Pancreas (tissue), 10 donors: Measurements from ENCODE around the gene CLASRP. TPM values are rescaled to one million over a fixed set of nuclear protein-coding genes. Genes with fewer than 3 reads are reported as not detected.

Experiments used
- ATAC-seq, 4 donors: fragments of 200-7000 bp; cut with Tn5 transposase; one replicate each; pipeline versions ENCODE4 v1.8.0 to v1.9.1; 2020; ENCODE audit warnings: mild to moderate bottlenecking in 4 of 4, moderate library complexity in 4 of 4
- DNase-seq, 6 donors: peaks; one replicate each; pipeline ENCODE4 v3.0.0-alpha.2; 2020
- FAIRE-seq: peaks from 2 replicates; lab custom pipeline; 2012; peaks lifted over from hg19 to GRCh38; lab: Jason Lieb, UNC
- H3K27ac ChIP-seq, 4 donors: fragments of 200-600 bp; sonication (generic); 1 replicate in 3 of 4; 2 replicates in 1 of 4; pipeline versions ENCODE4 v1.5.0 to v1.8.0; 2020
- H3K27me3 ChIP-seq, 4 donors: fragments of 200-600 bp; one replicate each; pipeline ENCODE4 v1.8.0; 2021
- H3K36me3 ChIP-seq, 3 donors: fragments of 200-600 bp; sonication (generic) in 1 of 3; one replicate each; pipeline versions ENCODE4 v1.5.0 to v1.8.0; 2020 to 2021
- H3K4me1 ChIP-seq, 3 donors: fragments of 200-600 bp; one replicate each; pipeline ENCODE4 v1.8.0; 2021
- H3K4me3 ChIP-seq, 4 donors: fragments of 200-600 bp; sonication (generic) in 2 of 4; one replicate each; pipeline versions ENCODE4 v1.5.0 to v1.8.0; 2020 to 2021
- H3K9me3 ChIP-seq, 4 donors: fragments of 200-600 bp; one replicate each; pipeline ENCODE4 v1.8.0; 2021
- CTCF ChIP-seq, 4 donors: fragments of 200-600 bp; sonication (generic) in 3 of 4; IDR thresholded peaks; one replicate each; pipeline versions ENCODE4 v1.5.0 to v1.8.0; 2021; ENCODE audit warnings: antibody characterized with exemption in 4 of 4
- WGBS, 2 donors: extraction: QIAGEN DNeasy Blood & Tissue Kit; methylation state at CpG; one replicate each; pipeline ENCODE4 v1.1.7; 2013; 5-methylcytosine and 5-hydroxymethylcytosine counted together
- intact Hi-C, 3 donors: fragments of 100-400 bp; cut with DNase I; formaldehyde crosslinking; loops; one replicate each; pipeline versions ENCODE4 v1.11.1 to v1.14.2; 2022
- polyA plus RNA-seq, 2 donors: library from polyadenylated mRNA; stranded (reverse); fragments of 200-250 nt; gene quantifications; one replicate each; pipeline ENCODE4 v1.2.3, GENCODE V29; 2013
- total RNA-seq, 6 donors: library from RNA; stranded (reverse); fragmentation: NEBNext Ultra II Directional in 4 of 6; extraction: Animal tissue kit (Norgen Biotek cat#: 25700) in 4 of 6; gene quantifications; one replicate each; pipeline versions ENCODE4 v1.2.1 to v1.2.4, GENCODE V29; 2021 to 2023
- donor health status: healthy with polysubstance abuse.
- donor health status: DM: no; HTN: no; CAD: no; lungs with moderate emphysema.
- donor health status: DM: no; HTN: no; CAD: no.
- donor health status: control.
- donor health status: control.
- donor health status: Bipolar disorder and iron deficiency.
- donor health status: DM: yes; HTN: yes; CAD: no.
- donor health status: DM: no; HTN: no; CAD: no.
- donor health status: DM: no; HTN: no; CAD: no.
- donor health status: DM: yes; HTN: yes; CAD: no.

CLASRP gene
- total and polyA plus RNA-seq, 8 donors = 34.8 to 244 (median 51.9) TPM

GRCh38 chr19:45098521-45099466 lies 59.9 kb downstream of the CLASRP start:
- H3K4me1 ChIP-seq = peaks cover 28 to 37% (median 32%) of the 10 kb centered on the region in 3 donors
- intact Hi-C loops = no loop called here
- ATAC-seq (peak in 3 of 4 donors; percentile 21 to 46 (median 34)), DNase-seq (no peak), FAIRE-seq (no peak)
- peak overlapping the region; percentile 24 to 78 (median 61) for H3K27ac ChIP-seq
- H3K27me3 ChIP-seq = no peaks in the 10 kb centered on the region
- no peaks in the 10 kb centered on the region for H3K9me3 ChIP-seq
- no peaks in the 10 kb centered on the region for H3K36me3 ChIP-seq
- H3K4me3 ChIP-seq = no peak overlapping the region
- no peak for TF ChIP-seq CTCF (IDR thresholded peaks at IDR 0.05)
- WGBS, 2 donors = 37 to 39% methylated on average over 15 of the region's 15 CpGs

- intact Hi-C loops = no loop called here
- TF ChIP-seq CTCF (IDR thresholded peaks at IDR 0.05) = no peak
- H3K27ac ChIP-seq = peak overlapping the region; percentile 24 to 78 (median 61)
- H3K27me3 ChIP-seq = no peaks in the 10 kb centered on the region
- 36 to 48% methylated on average over 25 of the region's 25 CpGs for WGBS, 2 donors
- H3K9me3 ChIP-seq = no peaks in the 10 kb centered on the region
- FAIRE-seq (no peak), ATAC-seq (peak in 3 of 4 donors; percentile 33 to 38 (median 37)), DNase-seq (no peak)
- no peak overlapping the region for H3K4me3 ChIP-seq
- H3K4me1 ChIP-seq = peaks cover 21 to 28% (median 24%) of the 10 kb centered on the region in 3 donors
- H3K36me3 ChIP-seq = no peaks in the 10 kb centered on the region
Measured at GRCh38 chr19:45099467-45100191, 60.8 kb downstream of the CLASRP start.

DNA sequence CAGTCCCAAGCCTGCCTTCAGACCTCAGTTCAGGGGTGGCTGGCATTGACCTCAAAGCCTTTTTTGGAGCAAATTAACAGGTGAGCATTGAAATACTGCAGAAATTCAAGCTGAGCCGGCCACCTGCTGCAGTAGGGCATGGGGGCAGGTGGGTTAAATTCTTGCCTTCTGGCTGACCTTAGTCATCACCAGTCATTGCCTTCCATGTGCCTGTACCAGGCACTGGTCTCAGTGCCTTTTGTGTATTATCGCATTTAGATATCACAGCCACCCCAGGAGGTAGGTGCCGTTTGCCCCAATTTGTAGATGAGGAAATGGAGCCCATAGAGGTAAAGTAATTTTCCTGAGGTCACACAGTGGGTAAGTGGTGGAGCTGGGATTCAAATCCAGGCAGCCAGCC lies 61.4 kb downstream of the CLASRP start:
- 53 to 58% methylated on average over 3 of the region's 3 CpGs for WGBS, 2 donors
- H3K27ac ChIP-seq = peak overlapping the region; percentile 24 to 78 (median 61)

GRCh38 chr19:45100846-45101252 lies 62.0 kb downstream of the CLASRP start:
- H3K36me3 ChIP-seq = no peaks in the 10 kb centered on the region
- TF ChIP-seq CTCF (IDR thresholded peaks at IDR 0.05) = no peak
- intact Hi-C loops = no loop called here
- 76 to 80% methylated on average over 8 of the region's 8 CpGs for WGBS, 2 donors
- no peaks in the 10 kb centered on the region for H3K9me3 ChIP-seq
- peaks cover 15 to 24% (median 22%) of the 10 kb centered on the region in 3 donors for H3K4me1 ChIP-seq
- no peak for DNase-seq
- no peak for ATAC-seq
- H3K27me3 ChIP-seq = no peaks in the 10 kb centered on the region
- no peak overlapping the region for H3K4me3 ChIP-seq
- FAIRE-seq = no peak
- H3K27ac ChIP-seq = peak overlapping the region in 2 of 4 donors; percentile 64 to 78

More for the DNA sequence above, 61.4 kb downstream of the CLASRP start:
- no peaks in the 10 kb centered on the region for H3K27me3 ChIP-seq
- no peak for DNase-seq
- intact Hi-C loops = no loop called here
- H3K9me3 ChIP-seq = no peaks in the 10 kb centered on the region
- peaks cover 20 to 24% (median 22%) of the 10 kb centered on the region in 3 donors for H3K4me1 ChIP-seq
- ATAC-seq = no peak
- TF ChIP-seq CTCF (IDR thresholded peaks at IDR 0.05) = no peak
- no peak for FAIRE-seq
- no peaks in the 10 kb centered on the region for H3K36me3 ChIP-seq
- H3K4me3 ChIP-seq = no peak overlapping the region
